Bronchial smooth muscle cell (primary cell): ENCODE data around the gene COX19. TPM values are rescaled to one million over a fixed set of nuclear protein-coding genes. Genes with fewer than 3 reads are reported as not detected.

Source experiments
- total RNA-seq: library from RNA; depleted of rRNA; stranded (reverse); fragments of >200 nt; gene quantifications from 2 replicates; pipeline ENCODE4 v1.2.1, GENCODE V29; 2014

COX19 gene
- 8.0 and 9.5 TPM in 2 replicates for total RNA-seq

GRCh38 chr7:974820-975681, at the start of gene COX19:
COX19 (minus strand) TSS chr7:975549; CDS start chr7:975509, 40 bp downstream.

DNA sequence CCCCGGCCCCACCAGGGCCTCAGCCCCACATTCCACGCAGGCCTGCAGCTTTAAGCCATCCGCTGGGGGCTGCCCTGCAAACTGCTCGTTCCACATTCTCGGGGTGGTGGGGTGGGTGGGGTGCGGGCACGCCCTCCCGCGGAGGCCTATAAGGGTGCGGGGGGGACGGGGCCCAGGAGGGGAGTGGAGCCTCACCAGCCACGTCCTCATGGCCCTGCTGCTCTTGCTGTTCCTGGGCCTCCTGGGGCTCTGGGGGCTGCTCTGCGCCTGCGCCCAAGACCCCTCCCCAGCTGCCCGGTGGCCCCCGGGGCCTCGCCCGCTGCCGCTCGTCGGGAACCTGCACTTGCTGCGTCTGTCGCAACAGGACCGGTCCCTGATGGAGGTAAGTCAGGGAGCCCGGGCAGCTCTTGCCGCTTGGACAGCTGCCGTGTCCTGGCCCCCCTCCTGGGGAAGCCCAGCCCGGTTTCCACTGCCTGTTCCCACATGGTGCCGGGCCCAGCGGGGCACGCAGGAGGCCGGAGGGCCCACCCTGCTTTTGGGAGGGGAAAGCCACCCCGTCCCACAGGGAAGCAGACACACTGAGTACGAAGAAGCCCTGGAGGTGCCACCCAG, 7.8 kb upstream of the COX19 start, which contains the start of gene CYP2W1:
CYP2W1 (plus strand) TSS at position 178 of the 612 bp plus-strand sequence; CDS start at position 209, 31 bp downstream.

GRCh38 chr7:954330-955238, 20.8 kb downstream of the COX19 start, which contains the start of gene ADAP1:
ADAP1 (minus strand) TSS chr7:954680; CDS start chr7:954477, 203 bp downstream.

Other genes starting within 250 kb of the COX19 start
- gene DNAAF5, start 248.8 kb downstream of the COX19 start, total RNA-seq, result 7.9 and 10.2 TPM in 2 replicates
- 11.1 and 15.3 TPM in 2 replicates for gene PRKAR1B, start 248.3 kb downstream of the COX19 start, total RNA-seq
- 107 and 200 TPM in 2 replicates for gene SUN1, start 143.1 kb downstream of the COX19 start, total RNA-seq
- 17.9 and 22.1 TPM in 2 replicates for gene GET4, start 99.0 kb downstream of the COX19 start, total RNA-seq
- 0.79 and 1.1 TPM in 2 replicates for gene ADAP1, start 20.9 kb downstream of the COX19 start, total RNA-seq
- gene CYP2W1, start 7.6 kb upstream of the COX19 start, total RNA-seq, result 0.16 TPM in 1 of 2 replicates, not detected in the other
- gene GPR146, start 69.0 kb upstream of the COX19 start, total RNA-seq, result 1.6 and 2.4 TPM in 2 replicates
- 2.1 and 3.6 TPM in 2 replicates for gene GPER1, start 112.6 kb upstream of the COX19 start, total RNA-seq
- gene ZFAND2A, start 184.6 kb upstream of the COX19 start, total RNA-seq, result 12.0 and 23.5 TPM in 2 replicates